ENCODE data around the gene C22orf23. TPM values are rescaled to one million over a fixed set of nuclear protein-coding genes. Genes with fewer than 3 reads are reported as not detected.
A peak's percentile ranks its signal among the peaks of the same experiment; 100 is the strongest.

C22orf23 gene
- total RNA-seq, 1 donor from 2014 or later: 0.82 TPM

DNA sequence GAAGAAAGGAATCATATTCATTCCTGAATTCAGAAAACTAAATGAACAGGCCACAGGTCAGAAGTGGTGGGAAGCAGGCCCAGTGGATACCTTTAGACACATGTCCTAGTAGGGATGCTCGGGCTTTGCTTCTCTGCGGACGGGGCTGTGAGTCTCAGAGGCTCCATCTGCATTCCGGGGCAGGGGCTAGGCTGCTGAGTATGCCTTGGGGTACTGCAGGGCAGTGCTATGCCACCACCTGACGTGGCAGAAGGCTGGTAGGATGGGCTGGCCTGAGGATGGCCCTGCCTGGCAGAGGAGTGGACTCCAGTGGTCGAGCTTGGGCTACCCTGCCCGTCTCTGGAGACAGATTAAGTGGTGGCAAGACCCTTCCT is 9.6 kb downstream of the C22orf23 start:
- no peak overlapping the region for H3K4me3 ChIP-seq
- TF ChIP-seq, protein P1, sequence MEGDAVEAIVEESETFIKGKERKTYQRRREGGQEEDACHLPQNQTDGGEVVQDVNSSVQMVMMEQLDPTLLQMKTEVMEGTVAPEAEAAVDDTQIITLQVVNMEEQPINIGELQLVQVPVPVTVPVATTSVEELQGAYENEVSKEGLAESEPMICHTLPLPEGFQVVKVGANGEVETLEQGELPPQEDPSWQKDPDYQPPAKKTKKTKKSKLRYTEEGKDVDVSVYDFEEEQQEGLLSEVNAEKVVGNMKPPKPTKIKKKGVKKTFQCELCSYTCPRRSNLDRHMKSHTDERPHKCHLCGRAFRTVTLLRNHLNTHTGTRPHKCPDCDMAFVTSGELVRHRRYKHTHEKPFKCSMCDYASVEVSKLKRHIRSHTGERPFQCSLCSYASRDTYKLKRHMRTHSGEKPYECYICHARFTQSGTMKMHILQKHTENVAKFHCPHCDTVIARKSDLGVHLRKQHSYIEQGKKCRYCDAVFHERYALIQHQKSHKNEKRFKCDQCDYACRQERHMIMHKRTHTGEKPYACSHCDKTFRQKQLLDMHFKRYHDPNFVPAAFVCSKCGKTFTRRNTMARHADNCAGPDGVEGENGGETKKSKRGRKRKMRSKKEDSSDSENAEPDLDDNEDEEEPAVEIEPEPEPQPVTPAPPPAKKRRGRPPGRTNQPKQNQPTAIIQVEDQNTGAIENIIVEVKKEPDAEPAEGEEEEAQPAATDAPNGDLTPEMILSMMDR (IDR thresholded peaks at IDR 0.05; ENCODE audit: borderline replicate concordance): no peak
- no peaks in the 10 kb centered on the region for H3K4me1 ChIP-seq
- no peaks in the 10 kb centered on the region for H3K27me3 ChIP-seq (ENCODE audit: low read depth)
- intact Hi-C loops (cut with micrococcal nuclease): no loop called here
- no peak for DNase-seq
- no peak overlapping the region for H3K27ac ChIP-seq (replicated peaks)
- H3K9me3 ChIP-seq (replicated peaks): no peaks in the 10 kb centered on the region
- peaks cover 40% of the 10 kb centered on the region for H3K36me3 ChIP-seq

DNA sequence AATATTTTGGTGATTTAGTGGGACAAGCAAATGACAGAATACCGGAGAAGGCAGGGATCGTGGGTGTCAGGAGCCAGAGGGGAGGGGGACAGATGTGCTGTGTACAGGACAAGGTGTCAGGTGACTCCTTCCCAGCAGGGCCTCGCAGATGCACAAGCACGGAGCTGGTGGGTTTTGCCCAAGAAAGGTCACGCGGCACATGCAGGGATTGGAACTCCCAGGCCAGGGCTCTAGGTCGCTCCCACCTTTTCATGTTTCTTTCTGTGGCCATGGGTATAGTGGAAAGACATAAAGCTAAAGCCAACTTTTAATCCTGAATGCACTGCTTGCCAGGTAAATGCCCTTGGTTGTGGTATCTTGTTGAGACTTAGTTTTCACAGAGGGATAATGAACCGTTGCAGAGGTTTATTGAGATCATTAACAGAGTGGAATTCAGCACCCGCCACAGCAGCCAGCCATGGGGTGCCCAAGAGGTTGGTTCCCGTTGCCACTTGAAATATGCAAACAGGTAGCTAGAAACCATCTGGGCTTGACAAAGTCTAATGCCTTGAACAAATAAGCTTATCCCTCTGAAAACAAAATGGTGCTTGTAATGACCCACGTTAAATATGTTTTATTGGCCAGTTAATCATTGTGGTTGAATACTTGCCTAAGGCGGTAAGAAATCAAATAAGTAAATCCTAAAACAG is 10.1 kb downstream of the C22orf23 start:
- Histone ChIP-seq H3K9me3 (replicated peaks) (no peaks in the 10 kb centered on the region), H3K36me3 (peaks cover 44% of the 10 kb centered on the region), H3K4me3 (no peak overlapping the region), H3K27ac (replicated peaks) (no peak overlapping the region), H3K4me1 (no peaks in the 10 kb centered on the region), H3K27me3 (ENCODE audit: low read depth) (no peaks in the 10 kb centered on the region)
- TF ChIP-seq, protein P1 (IDR thresholded peaks at IDR 0.05; ENCODE audit: borderline replicate concordance): no peak
- intact Hi-C loops (cut with micrococcal nuclease): no loop called here
- DNase-seq: no peak

DNA sequence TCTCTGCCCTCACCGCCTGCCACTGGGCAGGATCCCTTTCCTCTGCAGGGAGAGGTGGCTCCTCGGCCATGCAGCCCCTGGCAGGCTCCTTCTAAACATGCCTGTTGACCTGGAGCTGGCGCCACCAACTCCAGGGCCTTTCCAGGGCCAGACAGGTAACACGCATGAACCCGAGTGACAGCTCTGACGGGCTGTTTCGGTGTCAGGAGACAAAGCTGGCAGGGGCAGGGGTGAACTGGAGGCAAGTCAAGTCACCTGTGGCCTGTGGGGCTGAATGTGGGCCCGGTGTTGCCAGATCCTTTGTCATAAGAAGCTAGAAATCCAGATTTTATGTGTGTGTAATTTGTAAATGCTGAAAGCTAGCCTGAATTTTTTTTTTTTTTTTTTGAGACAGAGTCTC is 11.3 kb downstream of the C22orf23 start:
- DNase-seq: no peak
- H3K27me3 ChIP-seq (ENCODE audit: low read depth): no peaks in the 10 kb centered on the region
- H3K27ac ChIP-seq (replicated peaks): no peak overlapping the region
- no peaks in the 10 kb centered on the region for H3K4me1 ChIP-seq
- intact Hi-C loops (cut with micrococcal nuclease): no loop called here
- H3K4me3 ChIP-seq: no peak overlapping the region
- TF ChIP-seq, protein P1 (IDR thresholded peaks at IDR 0.05; ENCODE audit: borderline replicate concordance): no peak
- no peaks in the 10 kb centered on the region for H3K9me3 ChIP-seq (replicated peaks)
- H3K36me3 ChIP-seq: peaks cover 54% of the 10 kb centered on the region

DNA sequence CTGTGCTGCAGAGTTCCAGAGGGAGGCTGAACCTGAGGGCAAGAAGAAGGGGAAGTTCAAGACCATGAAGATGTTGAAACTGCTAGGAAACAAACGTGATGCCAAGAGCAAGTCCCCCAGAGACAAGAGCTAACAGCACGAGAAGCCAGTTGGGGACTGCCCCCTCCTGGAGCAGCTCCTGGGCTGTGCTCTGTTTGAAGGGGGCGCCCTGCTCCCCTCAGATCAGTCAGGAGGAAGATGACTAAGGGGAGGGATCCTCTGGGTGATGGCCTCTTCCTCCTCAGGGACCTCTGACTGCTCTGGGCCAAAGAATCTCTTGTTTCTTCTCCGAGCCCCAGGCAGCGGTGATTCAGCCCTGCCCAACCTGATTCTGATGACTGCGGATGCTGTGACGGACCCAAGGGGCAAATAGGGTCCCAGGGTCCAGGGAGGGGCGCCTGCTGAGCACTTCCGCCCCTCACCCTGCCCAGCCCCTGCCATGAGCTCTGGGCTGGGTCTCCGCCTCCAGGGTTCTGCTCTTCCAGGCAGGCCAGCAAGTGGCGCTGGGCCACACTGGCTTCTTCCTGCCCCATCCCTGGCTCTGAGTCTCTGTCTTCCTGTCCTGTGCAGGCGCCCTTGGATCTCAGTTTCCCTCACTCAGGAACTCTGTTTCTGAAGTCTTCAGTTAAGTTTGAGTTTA is 12.6 kb downstream of the C22orf23 start:
- TF ChIP-seq, protein P1 (IDR thresholded peaks at IDR 0.05; ENCODE audit: borderline replicate concordance): no peak
- Histone ChIP-seq H3K27me3 (ENCODE audit: low read depth) (no peaks in the 10 kb centered on the region), H3K27ac (replicated peaks) (no peak overlapping the region), H3K9me3 (replicated peaks) (no peaks in the 10 kb centered on the region), H3K4me1 (no peaks in the 10 kb centered on the region), H3K36me3 (peaks cover 67% of the 10 kb centered on the region), H3K4me3 (no peak overlapping the region)
- no peak for DNase-seq
- intact Hi-C loops (cut with micrococcal nuclease): no loop called here

DNA sequence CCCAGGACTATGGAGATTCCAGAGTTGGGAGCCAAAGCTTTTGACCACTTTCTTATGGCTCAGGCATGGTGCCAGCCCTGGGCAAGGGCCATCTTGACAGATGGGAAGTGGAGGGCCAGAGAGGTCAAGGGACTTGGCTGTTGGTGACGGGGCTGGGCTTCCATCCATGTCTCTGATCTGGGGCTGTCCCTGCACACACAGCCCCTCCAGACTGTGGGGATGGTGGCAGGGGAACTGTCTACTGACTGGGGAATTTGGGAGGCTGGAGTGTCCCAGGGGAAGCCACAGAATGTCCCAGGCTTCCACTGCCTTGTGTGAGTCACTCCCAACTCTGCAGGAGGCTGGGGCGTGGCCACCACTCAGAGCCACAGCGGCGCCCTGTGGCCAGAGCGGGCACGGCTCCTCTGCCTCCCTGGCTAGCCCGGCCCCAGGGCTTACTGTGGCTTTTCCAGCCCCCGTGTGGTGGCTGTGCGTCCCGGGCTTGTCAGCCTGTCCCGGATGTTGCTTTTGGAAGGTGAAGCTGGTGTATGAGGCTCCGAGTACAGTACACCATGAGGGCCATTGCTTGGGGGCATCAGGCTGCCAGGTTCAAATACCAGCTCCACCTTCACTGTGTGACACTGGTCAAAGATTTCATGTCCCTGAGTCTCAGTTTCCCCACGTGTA is 19.6 kb downstream of the C22orf23 start:
- intact Hi-C loops (cut with micrococcal nuclease): no loop called here
- H3K9me3 ChIP-seq (replicated peaks): no peaks in the 10 kb centered on the region
- H3K36me3 ChIP-seq: peaks cover 60% of the 10 kb centered on the region
- H3K27me3 ChIP-seq (ENCODE audit: low read depth): no peaks in the 10 kb centered on the region
- peak; percentile 87 for DNase-seq
- H3K4me3 ChIP-seq: no peak overlapping the region
- TF ChIP-seq, protein P1 (IDR thresholded peaks at IDR 0.05; ENCODE audit: borderline replicate concordance): peak; percentile 98
- H3K4me1 ChIP-seq: peaks cover 51% of the 10 kb centered on the region
- H3K27ac ChIP-seq (replicated peaks): peak overlapping the region; percentile 65

Measured in left ventricle myocardium inferior (tissue), 1 donor.